Neural crest cell (in vitro differentiated cells): ENCODE measurements around the gene TCAIM. TPM values are rescaled to one million over a fixed set of nuclear protein-coding genes. Genes with fewer than 3 reads are reported as not detected.
A peak's percentile ranks its signal among the peaks of the same experiment; 100 is the strongest.

ENCODE experiments used
- DNase-seq: peaks from one replicate; pipeline ENCODE4 v3.0.0; 2021; ENCODE audit warnings: low read depth, mixed read lengths, low spot score
- H3K27ac Mint-ChIP-seq: one replicate; pipeline ENCODE4 v1.8.0; 2021; ENCODE audit warnings: mild to moderate bottlenecking, mixed read lengths; ENCODE audit not compliant: unreplicated experiment
- H3K27me3 Mint-ChIP-seq: 2 replicates; pipeline ENCODE4 v1.8.0; 2021; ENCODE audit warnings: low read depth, mild to moderate bottlenecking, mixed read lengths
- H3K36me3 Mint-ChIP-seq: 2 replicates; pipeline ENCODE4 v1.8.0; 2021; ENCODE audit warnings: low read depth, mild to moderate bottlenecking, mixed read lengths
- H3K4me1 Mint-ChIP-seq: 2 replicates; pipeline ENCODE4 v1.8.0; 2021; ENCODE audit warnings: mixed read lengths
- H3K4me3 Mint-ChIP-seq: one replicate; pipeline ENCODE4 v1.8.0; 2021; ENCODE audit warnings: mild to moderate bottlenecking, mixed read lengths
- H3K9me3 Mint-ChIP-seq: 2 replicates; pipeline ENCODE4 v1.8.0; 2021; ENCODE audit warnings: mixed read lengths
- CTCF ChIP-seq: fragments of 200-600 bp; sonication (generic); conservative IDR thresholded peaks from 2 replicates; pipeline ENCODE4 v1.5.0; 2021; ENCODE audit warnings: antibody characterized with exemption, mild to moderate bottlenecking
- total RNA-seq: library from RNA; stranded (reverse); gene quantifications from 2 replicates; pipeline ENCODE4 v1.2.1, GENCODE V29; 2021

The TCAIM gene
- total RNA-seq, 1 donor from 2014 or later, result 25.3 TPM

GRCh38 chr3:44337248-44337785, 1.2 kb upstream of the TCAIM start:
- H3K27ac Mint-ChIP-seq, result peak overlapping the region; percentile 100
- TF ChIP-seq CTCF, result no peak
- H3K4me1 Mint-ChIP-seq, result peaks cover 31% of the 10 kb centered on the region
- peak overlapping the region; percentile 99 for H3K4me3 Mint-ChIP-seq
- peaks cover 13% of the 10 kb centered on the region for H3K27me3 Mint-ChIP-seq
- H3K36me3 Mint-ChIP-seq, result peaks cover 3% of the 10 kb centered on the region
- no peaks in the 10 kb centered on the region for H3K9me3 Mint-ChIP-seq
- DNase-seq, result no peak

GRCh38 chr3:44338828-44339127, 212 bp downstream of the TCAIM start:
- TF ChIP-seq CTCF, result no peak
- Mint-ChIP-seq H3K27me3 (peaks cover 3% of the 10 kb centered on the region), H3K27ac (peak overlapping the region; percentile 99), H3K9me3 (no peaks in the 10 kb centered on the region), H3K4me1 (peaks cover 31% of the 10 kb centered on the region), H3K4me3 (peak overlapping the region; percentile 99), H3K36me3 (peaks cover 3% of the 10 kb centered on the region)
- DNase-seq, result no peak

GRCh38 chr3:44339181-44340057, 853 bp downstream of the TCAIM start:
- Mint-ChIP-seq H3K27me3 (peaks cover under 1% of the 10 kb centered on the region), H3K27ac (peak overlapping the region; percentile 99), H3K36me3 (peaks cover 3% of the 10 kb centered on the region), H3K4me3 (peak overlapping the region; percentile 99), H3K4me1 (peaks cover 31% of the 10 kb centered on the region), H3K9me3 (no peaks in the 10 kb centered on the region)
- no peak for DNase-seq
- no peak for TF ChIP-seq CTCF

- Mint-ChIP-seq H3K27ac (no peak overlapping the region), H3K9me3 (no peaks in the 10 kb centered on the region), H3K4me1 (peaks cover 31% of the 10 kb centered on the region), H3K27me3 (no peaks in the 10 kb centered on the region), H3K4me3 (peak overlapping the region; percentile 99), H3K36me3 (peaks cover 3% of the 10 kb centered on the region)
- DNase-seq, result no peak
- no peak for TF ChIP-seq CTCF
Measured at GRCh38 chr3:44340058-44340395, 1.5 kb downstream of the TCAIM start.

GRCh38 chr3:44342176-44342790, 3.7 kb downstream of the TCAIM start:
- Mint-ChIP-seq H3K4me1 (peaks cover 28% of the 10 kb centered on the region), H3K4me3 (no peak overlapping the region), H3K27ac (no peak overlapping the region), H3K9me3 (no peaks in the 10 kb centered on the region), H3K36me3 (peaks cover 3% of the 10 kb centered on the region), H3K27me3 (no peaks in the 10 kb centered on the region)
- no peak for DNase-seq
- no peak for TF ChIP-seq CTCF
